Peyer's patch (tissue), 4 donors: ENCODE results near the gene NANOS3. TPM values are rescaled to one million over a fixed set of nuclear protein-coding genes. Genes with fewer than 3 reads are reported as not detected.
"Not testable (repeated sequence)": the region's sequence is repeated elsewhere in the genome, so short reads cannot be mapped to it uniquely, and the experiment has no call there.

Source experiments
- DNase-seq, 3 donors: peaks; one replicate each; pipeline ENCODE4 v3.0.0-alpha.2; 2017 to 2019
- H3K27ac ChIP-seq, 4 donors: fragments of 200-600 bp; sonication (generic); one replicate each; pipeline ENCODE4 v1.5.1; 2016 to 2019
- H3K27me3 ChIP-seq, 2 donors: fragments of 200-600 bp; sonication (generic); one replicate each; pipeline ENCODE4 v1.5.1; 2019
- H3K36me3 ChIP-seq, 3 donors: fragments of 200-600 bp; sonication (generic); one replicate each; pipeline ENCODE4 v1.5.1; 2016 to 2019
- H3K4me1 ChIP-seq, 4 donors: fragments of 200-600 bp; sonication (generic); one replicate each; pipeline ENCODE4 v1.5.1; 2016 to 2019
- H3K4me3 ChIP-seq, 4 donors: fragments of 200-600 bp; sonication (generic); 1 replicate in 3 of 4; 2 replicates in 1 of 4; pipeline ENCODE4 v1.5.1; 2016 to 2019; ENCODE audit warnings: mild to moderate bottlenecking in 1 of 4
- H3K9me3 ChIP-seq, 4 donors: fragments of 200-600 bp; sonication (generic); one replicate each; pipeline ENCODE4 v1.5.1; 2016 to 2019; ENCODE audit warnings: mild to moderate bottlenecking in 1 of 4
- POLR2A ChIP-seq, 2 donors: fragments of 450-650 bp; IDR thresholded peaks; one replicate each; pipeline ENCODE4 v1.5.1; 2017; ENCODE audit warnings: antibody characterized with exemption in 2 of 2, mild to moderate bottlenecking in 2 of 2, moderate library complexity in 2 of 2
- total RNA-seq, 4 donors: library from RNA; depleted of rRNA; stranded (reverse); fragments of >200 nt; gene quantifications; one replicate each; pipeline ENCODE4 v1.1.0, GENCODE V29; 2016
- TF ChIP-seq, protein P1 (sequence below), 6 experiments: fragments of 450-650 bp in 4 of 6; fragments of 200-600 bp in 2 of 6; sonication (generic) in 1 of 6; IDR thresholded peaks; one replicate each; pipeline ENCODE4 v1.5.1; 2017 to 2019; ENCODE audit warnings: antibody characterized with exemption in 6 of 6, mild to moderate bottlenecking in 3 of 6, moderate library complexity in 1 of 6

Gene NANOS3
- total RNA-seq, 4 donors from 2014 or later, result not detected

DNA sequence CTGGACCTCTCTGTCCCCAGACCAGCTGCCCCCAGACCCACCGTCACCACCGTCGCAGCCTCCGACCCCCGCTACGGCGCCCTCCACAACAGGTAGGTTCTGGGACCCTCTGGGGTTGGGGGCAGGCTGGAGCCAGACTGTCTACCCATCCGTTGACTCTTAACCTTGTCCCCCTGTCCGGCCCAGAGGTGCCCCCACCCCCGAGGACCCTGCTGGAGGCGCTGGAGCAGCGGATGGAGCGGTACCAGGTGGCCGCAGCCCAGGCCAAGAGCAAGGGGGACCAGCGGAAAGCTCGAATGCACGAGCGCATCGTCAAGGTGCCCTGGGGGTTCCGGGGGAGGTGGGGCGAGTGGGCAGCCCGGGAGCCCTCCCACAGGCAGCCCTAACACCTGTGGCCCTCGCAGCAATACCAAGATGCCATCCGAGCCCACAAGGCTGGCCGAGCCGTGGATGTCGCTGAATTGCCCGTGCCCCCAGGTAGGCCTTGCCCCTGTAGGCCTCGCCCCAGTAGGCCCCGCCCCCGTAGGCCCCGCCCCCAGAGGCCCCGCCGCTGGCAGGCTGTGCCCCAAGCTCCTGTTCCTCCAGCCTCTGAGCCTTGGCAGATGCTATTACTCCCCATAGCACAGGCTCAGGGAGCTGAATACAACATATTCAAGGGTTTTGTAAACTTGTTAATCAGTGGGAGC, 41.9 kb downstream of the NANOS3 start:
- Histone ChIP-seq H3K27ac (no peak overlapping the region), H3K4me1 (no peaks in the 10 kb centered on the region), H3K9me3 (peaks cover 0 to 5% (median 0%) of the 10 kb centered on the region in 4 donors), H3K27me3 (no peaks in the 10 kb centered on the region), H3K36me3 (peaks cover 0 to 90% (median 3%) of the 10 kb centered on the region in 3 donors), H3K4me3 (no peak overlapping the region)
- DNase-seq, result no peak
- TF ChIP-seq, protein P1, sequence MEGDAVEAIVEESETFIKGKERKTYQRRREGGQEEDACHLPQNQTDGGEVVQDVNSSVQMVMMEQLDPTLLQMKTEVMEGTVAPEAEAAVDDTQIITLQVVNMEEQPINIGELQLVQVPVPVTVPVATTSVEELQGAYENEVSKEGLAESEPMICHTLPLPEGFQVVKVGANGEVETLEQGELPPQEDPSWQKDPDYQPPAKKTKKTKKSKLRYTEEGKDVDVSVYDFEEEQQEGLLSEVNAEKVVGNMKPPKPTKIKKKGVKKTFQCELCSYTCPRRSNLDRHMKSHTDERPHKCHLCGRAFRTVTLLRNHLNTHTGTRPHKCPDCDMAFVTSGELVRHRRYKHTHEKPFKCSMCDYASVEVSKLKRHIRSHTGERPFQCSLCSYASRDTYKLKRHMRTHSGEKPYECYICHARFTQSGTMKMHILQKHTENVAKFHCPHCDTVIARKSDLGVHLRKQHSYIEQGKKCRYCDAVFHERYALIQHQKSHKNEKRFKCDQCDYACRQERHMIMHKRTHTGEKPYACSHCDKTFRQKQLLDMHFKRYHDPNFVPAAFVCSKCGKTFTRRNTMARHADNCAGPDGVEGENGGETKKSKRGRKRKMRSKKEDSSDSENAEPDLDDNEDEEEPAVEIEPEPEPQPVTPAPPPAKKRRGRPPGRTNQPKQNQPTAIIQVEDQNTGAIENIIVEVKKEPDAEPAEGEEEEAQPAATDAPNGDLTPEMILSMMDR (IDR thresholded peaks at IDR 0.05), result no peak
- TF ChIP-seq POLR2A (IDR thresholded peaks at IDR 0.05), result no peak

DNA sequence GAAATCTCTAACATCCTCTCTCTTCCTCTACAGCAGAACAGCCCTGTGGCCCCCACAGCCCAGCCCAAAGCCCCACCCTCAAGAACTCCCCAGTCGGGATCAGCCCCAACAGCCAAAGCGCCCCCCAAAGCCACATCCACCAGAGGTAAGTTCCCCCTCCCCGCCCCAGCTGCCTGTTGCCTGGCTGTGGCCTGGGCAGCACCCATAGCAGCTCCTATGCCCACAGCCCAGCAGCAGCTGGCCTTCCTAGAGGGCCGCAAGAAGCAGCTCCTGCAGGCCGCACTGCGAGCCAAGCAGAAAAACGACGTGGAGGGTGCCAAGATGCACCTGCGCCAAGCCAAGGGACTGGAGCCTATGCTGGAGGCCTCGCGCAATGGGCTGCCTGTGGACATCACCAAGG, 43.6 kb downstream of the NANOS3 start:
- Histone ChIP-seq H3K27ac (no peak overlapping the region), H3K9me3 (peaks cover 0 to 5% (median 0%) of the 10 kb centered on the region in 4 donors), H3K4me1 (no peaks in the 10 kb centered on the region), H3K4me3 (no peak overlapping the region), H3K27me3 (no peaks in the 10 kb centered on the region), H3K36me3 (peaks cover 0 to 90% (median 3%) of the 10 kb centered on the region in 3 donors)
- no peak for DNase-seq
- no peak for TF ChIP-seq POLR2A (IDR thresholded peaks at IDR 0.05)
- TF ChIP-seq, protein P1 (IDR thresholded peaks at IDR 0.05), result no peak

DNA sequence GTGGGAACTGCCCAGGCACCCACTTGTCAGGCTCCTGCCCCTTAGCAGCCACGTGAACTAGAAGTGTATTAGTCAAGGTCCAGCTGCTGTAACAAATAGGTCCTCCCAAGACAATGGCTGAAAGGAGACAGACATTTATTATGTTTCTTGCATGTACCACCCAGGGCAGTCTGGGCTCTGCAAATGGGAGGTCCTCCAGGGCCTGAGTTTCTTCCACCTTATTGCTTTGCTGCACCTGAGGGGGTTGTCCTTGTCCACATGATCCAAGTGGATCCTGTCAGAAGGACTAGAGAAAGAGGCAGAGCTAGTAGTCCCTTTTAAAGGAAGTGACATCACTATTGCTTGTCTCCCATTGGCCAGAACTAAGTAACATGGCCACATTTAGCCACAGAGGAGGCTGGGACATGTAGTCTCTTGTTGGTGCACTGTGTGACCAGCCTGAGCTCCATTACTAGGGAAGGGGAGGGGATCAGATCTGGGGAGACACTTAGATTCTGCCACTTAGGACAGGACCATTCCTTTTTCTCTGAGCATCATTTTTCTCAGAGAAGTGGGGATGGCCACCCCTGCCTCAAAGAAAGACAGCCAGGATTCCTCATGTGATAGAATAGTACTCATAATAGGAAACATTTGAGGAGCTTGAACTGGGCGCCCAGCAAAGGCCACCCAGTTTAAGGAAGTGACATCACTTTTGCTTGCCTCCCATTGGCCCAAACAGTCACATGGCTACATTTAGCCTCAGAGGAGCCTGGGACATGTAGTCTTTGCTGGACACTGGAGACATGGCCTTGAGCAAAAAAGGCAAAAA, 44.2 kb downstream of the NANOS3 start:
- H3K27me3 ChIP-seq, result no peaks in the 10 kb centered on the region
- TF ChIP-seq, protein P1 (IDR thresholded peaks at IDR 0.05), result no peak
- H3K4me1 ChIP-seq, result no peaks in the 10 kb centered on the region
- H3K9me3 ChIP-seq, result peaks cover 0 to 5% (median 0%) of the 10 kb centered on the region in 4 donors
- no peak overlapping the region for H3K4me3 ChIP-seq
- H3K36me3 ChIP-seq, result peaks cover 0 to 88% (median 3%) of the 10 kb centered on the region in 3 donors
- H3K27ac ChIP-seq, result no peak overlapping the region
- no peak for DNase-seq

DNA sequence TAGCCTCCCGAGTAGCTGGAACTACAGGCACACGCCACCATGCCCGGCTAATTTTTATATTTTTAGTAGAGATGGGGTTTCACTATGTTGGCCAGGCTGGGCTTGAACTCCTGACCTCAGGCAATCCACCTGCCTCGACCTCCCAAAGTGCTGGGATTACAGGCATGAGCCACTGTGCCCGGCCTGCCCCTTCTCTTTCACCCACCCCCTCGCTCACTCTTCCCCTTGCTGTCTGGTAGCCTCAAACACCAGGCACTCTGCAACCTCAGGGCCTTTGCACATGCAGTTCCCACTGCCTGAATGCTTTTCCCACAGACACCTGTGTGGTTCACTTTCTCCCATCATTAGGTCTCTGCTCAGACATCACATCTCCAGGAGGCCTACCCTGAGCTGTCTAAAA, 45.2 kb downstream of the NANOS3 start:
- H3K9me3 ChIP-seq, DNase-seq, H3K4me1 ChIP-seq, H3K4me3 ChIP-seq, H3K27ac ChIP-seq, H3K27me3 ChIP-seq: not testable (repeated sequence)
- H3K36me3 ChIP-seq, result peaks cover 0 to 96% (median 3%) of the 10 kb centered on the region in 3 donors

DNA sequence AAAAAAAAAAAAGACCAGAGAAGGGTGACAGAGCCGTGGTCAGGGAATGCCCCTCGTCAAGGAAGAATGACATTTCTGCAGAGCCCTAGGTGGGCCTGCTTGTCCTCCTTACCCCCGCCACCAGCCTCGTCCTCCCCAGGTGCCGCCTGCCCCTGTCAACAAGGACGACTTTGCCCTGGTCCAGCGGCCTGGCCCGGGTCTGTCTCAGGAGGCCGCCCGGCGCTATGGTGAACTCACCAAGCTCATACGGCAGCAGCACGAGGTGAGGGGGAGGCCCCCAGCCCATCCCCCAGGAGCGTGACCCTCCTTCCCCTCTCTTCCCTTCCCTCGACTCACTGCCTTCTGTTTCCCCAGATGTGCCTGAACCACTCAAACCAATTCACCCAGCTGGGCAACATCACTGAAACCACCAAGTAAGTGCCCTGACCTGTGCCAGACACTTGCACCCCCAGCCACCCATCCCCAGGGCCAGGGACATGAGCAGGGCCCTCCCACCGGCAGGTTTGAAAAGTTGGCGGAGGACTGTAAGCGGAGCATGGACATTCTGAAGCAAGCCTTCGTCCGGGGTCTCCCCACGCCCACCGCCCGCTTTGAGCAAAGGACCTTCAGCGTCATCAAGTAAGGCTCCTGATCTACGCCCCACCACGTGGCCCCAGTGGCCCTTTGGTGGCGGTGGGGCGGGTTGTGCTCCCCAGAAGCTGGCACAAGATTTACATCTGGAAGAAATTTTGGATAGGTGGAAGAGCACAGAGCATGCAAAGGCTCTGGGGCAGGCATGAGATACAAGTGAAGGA, 46.5 kb downstream of the NANOS3 start:
- H3K27ac ChIP-seq, result no peak overlapping the region
- TF ChIP-seq, protein P1 (IDR thresholded peaks at IDR 0.05), result no peak
- TF ChIP-seq POLR2A (IDR thresholded peaks at IDR 0.05), result no peak
- H3K36me3 ChIP-seq, result peaks cover 0 to 97% (median 3%) of the 10 kb centered on the region in 3 donors
- H3K27me3 ChIP-seq, result no peaks in the 10 kb centered on the region
- DNase-seq, result no peak
- no peak overlapping the region for H3K4me3 ChIP-seq
- H3K4me1 ChIP-seq, result no peaks in the 10 kb centered on the region
- peaks cover 0 to 5% (median 0%) of the 10 kb centered on the region in 4 donors for H3K9me3 ChIP-seq
